ENCODE results near the gene NANOG.
"Not testable (repeated sequence)": the region's sequence is repeated elsewhere in the genome, so short reads cannot be mapped to it uniquely, and the experiment has no call there.

The NANOG gene

GRCh38 chr12:7788884-7789528 is at the start of gene NANOG:
TSS of gene NANOG (plus strand) at chr12:7789402. CDS start at chr12:7789615, 213 bp downstream.
- not testable (repeated sequence) for DNase-seq (ENCODE audit: low read depth); H3K4me3 ChIP-seq (ENCODE audit: low read depth, low read length)

DNA sequence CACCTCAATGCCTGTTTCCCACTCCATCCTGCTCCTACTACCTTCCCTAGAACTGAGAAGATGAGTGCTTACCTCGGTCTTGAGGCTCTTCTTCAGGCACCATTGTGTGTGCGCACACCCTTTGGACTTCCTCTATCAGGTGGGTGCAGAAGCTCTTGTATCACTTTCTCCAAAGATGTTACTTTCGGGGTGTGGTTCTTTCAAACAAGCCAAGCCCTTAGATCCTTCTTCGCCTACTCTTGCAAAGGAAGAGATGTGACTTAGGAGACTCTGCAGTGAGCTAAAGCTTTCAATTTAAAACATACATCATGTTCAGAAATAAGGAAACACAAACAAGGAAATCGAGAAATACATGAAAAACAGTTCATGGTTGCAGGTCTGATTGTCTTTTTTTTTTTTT is 42.0 kb upstream of the NANOG start, which contains the start of gene CLEC4C:
TSS of gene CLEC4C (minus strand) at position 130 of the 400 bp plus-strand sequence. CDS start at position 103, 27 bp downstream.
- DNase-seq (ENCODE audit: low read depth), result peak; percentile 19
- no peak within 1 kb of the TSS for H3K4me3 ChIP-seq (ENCODE audit: low read depth, low read length)
- TF ChIP-seq, protein P1, sequence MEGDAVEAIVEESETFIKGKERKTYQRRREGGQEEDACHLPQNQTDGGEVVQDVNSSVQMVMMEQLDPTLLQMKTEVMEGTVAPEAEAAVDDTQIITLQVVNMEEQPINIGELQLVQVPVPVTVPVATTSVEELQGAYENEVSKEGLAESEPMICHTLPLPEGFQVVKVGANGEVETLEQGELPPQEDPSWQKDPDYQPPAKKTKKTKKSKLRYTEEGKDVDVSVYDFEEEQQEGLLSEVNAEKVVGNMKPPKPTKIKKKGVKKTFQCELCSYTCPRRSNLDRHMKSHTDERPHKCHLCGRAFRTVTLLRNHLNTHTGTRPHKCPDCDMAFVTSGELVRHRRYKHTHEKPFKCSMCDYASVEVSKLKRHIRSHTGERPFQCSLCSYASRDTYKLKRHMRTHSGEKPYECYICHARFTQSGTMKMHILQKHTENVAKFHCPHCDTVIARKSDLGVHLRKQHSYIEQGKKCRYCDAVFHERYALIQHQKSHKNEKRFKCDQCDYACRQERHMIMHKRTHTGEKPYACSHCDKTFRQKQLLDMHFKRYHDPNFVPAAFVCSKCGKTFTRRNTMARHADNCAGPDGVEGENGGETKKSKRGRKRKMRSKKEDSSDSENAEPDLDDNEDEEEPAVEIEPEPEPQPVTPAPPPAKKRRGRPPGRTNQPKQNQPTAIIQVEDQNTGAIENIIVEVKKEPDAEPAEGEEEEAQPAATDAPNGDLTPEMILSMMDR (IDR thresholded peaks at IDR 0.05; ENCODE audit: low read depth, low read length, missing control alignments), result no peak

- TF ChIP-seq, protein P1 (IDR thresholded peaks at IDR 0.05; ENCODE audit: low read depth, low read length, missing control alignments), result no peak
- H3K4me3 ChIP-seq (ENCODE audit: low read depth, low read length), result no peak overlapping the region
- DNase-seq (ENCODE audit: low read depth), result no peak
Observed at GRCh38 chr12:7748852-7749251, 40.4 kb upstream of the NANOG start.

GRCh38 chr12:7749442-7749841 is 39.8 kb upstream of the NANOG start:
- TF ChIP-seq, protein P1 (IDR thresholded peaks at IDR 0.05; ENCODE audit: low read depth, low read length, missing control alignments), result no peak
- no peak overlapping the region for H3K4me3 ChIP-seq (ENCODE audit: low read depth, low read length)
- DNase-seq (ENCODE audit: low read depth), result no peak

DNA sequence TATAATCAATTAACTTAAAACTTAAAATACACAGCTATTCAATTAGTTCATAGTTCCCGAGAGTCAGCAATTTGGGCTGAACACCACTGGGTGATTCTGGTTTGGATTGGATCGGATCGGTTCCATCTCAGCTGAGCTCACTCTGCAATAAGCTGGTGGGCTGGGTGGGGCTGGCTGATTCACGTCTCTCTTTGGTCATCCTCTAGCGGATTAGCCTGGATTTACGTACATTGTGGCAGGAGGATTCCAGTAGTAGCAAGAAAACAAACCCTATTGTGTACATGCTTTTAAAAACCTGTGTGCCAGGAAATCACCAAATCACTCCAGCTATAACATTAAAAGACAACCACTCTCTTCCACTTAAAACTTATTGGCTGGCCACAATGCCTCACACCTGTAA is 38.9 kb upstream of the NANOG start:
- no peak overlapping the region for H3K4me3 ChIP-seq (ENCODE audit: low read depth, low read length)
- TF ChIP-seq, protein P1 (IDR thresholded peaks at IDR 0.05; ENCODE audit: low read depth, low read length, missing control alignments), result no peak
- DNase-seq (ENCODE audit: low read depth), result no peak

DNA sequence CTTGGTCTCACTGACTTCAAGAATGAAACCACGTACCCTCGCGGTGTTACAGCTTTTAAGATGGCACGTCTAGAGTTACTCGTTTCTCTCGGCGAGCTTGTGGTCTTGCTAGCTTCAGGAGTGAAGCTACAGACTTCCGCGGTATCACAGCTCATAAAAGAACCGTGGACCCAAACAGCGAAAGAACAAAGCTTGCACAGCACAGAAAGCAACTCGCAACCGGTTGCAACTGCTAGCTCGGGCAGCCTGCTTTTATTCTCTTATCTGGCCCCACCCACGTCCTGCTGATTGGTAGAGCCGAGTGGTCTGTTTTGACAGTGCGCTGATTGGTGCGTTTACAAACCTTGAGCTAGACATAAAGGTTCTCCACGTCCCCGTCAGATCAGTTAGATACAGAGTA is 37.8 kb upstream of the NANOG start:
- TF ChIP-seq, protein P1 (IDR thresholded peaks at IDR 0.05; ENCODE audit: low read depth, low read length, missing control alignments), result no peak
- no peak for DNase-seq (ENCODE audit: low read depth)
- no peak overlapping the region for H3K4me3 ChIP-seq (ENCODE audit: low read depth, low read length)

DNA sequence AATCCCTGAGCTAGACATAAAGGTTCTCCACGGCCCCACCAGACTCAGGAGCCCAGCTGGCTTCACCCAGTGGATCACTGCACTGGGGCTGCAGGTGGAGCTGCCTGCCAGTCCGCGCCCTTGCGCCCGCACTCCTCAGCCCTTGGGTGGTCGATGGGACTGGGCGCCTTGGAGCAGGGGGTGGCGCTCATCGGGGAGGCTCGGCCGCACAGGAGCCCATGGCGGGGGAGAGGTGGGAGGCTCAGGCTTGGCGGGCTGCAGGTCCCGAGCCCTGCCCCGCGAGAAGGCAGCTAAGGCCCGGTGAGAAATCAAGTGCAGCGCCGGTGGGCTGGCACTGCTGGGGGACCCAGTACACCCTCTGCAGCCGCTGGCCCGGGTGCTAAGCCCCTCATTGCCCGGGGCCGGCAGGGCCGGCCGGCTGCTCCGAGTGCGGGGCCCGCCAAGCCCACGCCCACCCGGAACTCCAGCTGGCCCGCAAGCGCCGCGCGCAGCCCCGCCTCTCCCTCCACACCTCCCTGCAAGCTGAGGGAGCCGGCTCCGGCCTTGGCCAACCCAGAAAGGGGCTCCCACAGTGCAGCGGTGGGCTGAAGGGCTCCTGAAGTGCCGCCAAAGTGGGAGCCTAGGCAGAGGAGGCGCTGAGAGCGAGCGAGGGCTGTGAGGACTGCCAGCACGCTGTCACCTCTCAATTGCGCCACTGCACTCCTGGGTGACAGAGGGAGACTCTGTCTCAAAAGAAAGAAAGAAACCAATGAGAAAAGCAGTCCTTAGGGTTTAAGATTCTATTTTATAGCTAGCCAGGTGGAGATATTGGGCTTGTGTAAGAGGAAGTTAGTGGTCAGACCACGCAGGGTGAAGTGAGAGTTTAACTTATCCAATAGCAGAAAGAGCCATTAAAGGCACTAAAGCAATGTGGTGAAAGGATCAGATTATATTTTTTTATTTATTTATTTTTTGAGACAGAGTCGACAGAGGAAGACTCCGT is 37.0 kb upstream of the NANOG start:
- DNase-seq (ENCODE audit: low read depth); H3K4me3 ChIP-seq (ENCODE audit: low read depth, low read length): not testable (repeated sequence)

GRCh38 chr12:7755668-7756067 is 33.5 kb upstream of the NANOG start:
- not testable (repeated sequence) for H3K4me3 ChIP-seq (ENCODE audit: low read depth, low read length); DNase-seq (ENCODE audit: low read depth)

All from GM12864 (cell line).